GM12878 (cell line): ENCODE results near the gene NRP2. TPM values are rescaled to one million over a fixed set of nuclear protein-coding genes. Genes with fewer than 3 reads are reported as not detected.

Source experiments
- ATAC-seq: fragments of 200-7000 bp; cut with Tn5 transposase; 3 replicates; pipeline ENCODE4 v1.9.1; 2020; ENCODE audit warnings: mild to moderate bottlenecking, moderate library complexity
- BruUV-seq: library from RNA; stranded (reverse); fragments of 400-500 nt; replicated peaks from 2 replicates; lab custom pipeline; 2021; lab: Mats Ljungman, UMichigan
- CTCF ChIA-PET: fragments of 300-600 bp; sonication (Branson Sonifier 250); formaldehyde crosslinking; extraction: SDS; loops from one replicate; lab custom pipeline; 2021; ENCODE audit warnings: inconsistent platforms; lab: Yijun Ruan, JAX
- POLR2A ChIA-PET: fragments of 350-600 bp; formaldehyde crosslinking; extraction: SDS; loops from one replicate; lab custom pipeline; 2021; ENCODE audit warnings: inconsistent platforms; lab: Charles Lee
- RAD21 ChIA-PET: fragments of 300-600 bp; sonication (Branson Sonifier 250); formaldehyde crosslinking; loops from one replicate; lab custom pipeline; 2023; ENCODE audit warnings: antibody characterized with exemption; ENCODE audit not compliant: unreplicated experiment; lab: Charles Lee
- SMC1A ChIA-PET: fragments of 300-600 bp; sonication (Branson Sonifier 250); formaldehyde crosslinking; loops from one replicate; lab custom pipeline; 2023; ENCODE audit not compliant: unreplicated experiment, uncharacterized antibody; lab: Charles Lee
- DNase-seq: peaks from one replicate; pipeline ENCODE4 v3.0.0-alpha.2; 2011; ENCODE audit warnings: low read depth, low spot score
- FAIRE-seq: peaks from 3 replicates; lab custom pipeline; 2011; peaks lifted over from hg19 to GRCh38; lab: Jason Lieb, UNC
- H2AFZ ChIP-seq: 2 replicates; pipeline ENCODE4 v1.6.0; 2011; ENCODE audit warnings: low read depth, low read length, control low read depth; ENCODE audit not compliant: control insufficient read depth
- H3K27ac ChIP-seq: 2 replicates; pipeline ENCODE4 v1.5.1; 2011; ENCODE audit warnings: control low read depth; ENCODE audit not compliant: control insufficient read depth, insufficient read depth
- H3K27me3 ChIP-seq, 2 experiments: replicated peaks in 1 of 2; 2 replicates each; pipeline versions ENCODE4 v1.6.0 to v1.6.1; 2011; ENCODE audit warnings: low read length in 1 of 2; ENCODE audit not compliant: control insufficient read depth in 2 of 2, insufficient read depth in 2 of 2
- H3K36me3 ChIP-seq, 2 experiments: 2 replicates each; pipeline ENCODE4 v1.5.1; 2011; ENCODE audit warnings: low read length in 1 of 2; ENCODE audit not compliant: control insufficient read depth in 2 of 2, insufficient read depth in 2 of 2
- H3K4me1 ChIP-seq: 2 replicates; pipeline ENCODE4 v1.6.1; 2011; ENCODE audit warnings: mild to moderate bottlenecking, low read length, moderate library complexity, mixed read lengths; ENCODE audit not compliant: control insufficient read depth, insufficient read depth
- H3K4me2 ChIP-seq: 2 replicates; pipeline ENCODE4 v1.6.0; 2011; ENCODE audit warnings: control low read depth; ENCODE audit not compliant: control insufficient read depth, insufficient read depth
- H3K4me3 ChIP-seq: fragments of 200-600 bp; sonication (generic); 2 replicates; pipeline ENCODE4 v1.5.1; 2016
- H3K79me2 ChIP-seq: 2 replicates; pipeline ENCODE4 v1.6.0; 2011; ENCODE audit warnings: low read length; ENCODE audit not compliant: control insufficient read depth, insufficient read depth
- H3K9ac ChIP-seq: 2 replicates; pipeline ENCODE4 v1.8.0; 2011; ENCODE audit warnings: low read length, control low read depth, mixed read lengths; ENCODE audit not compliant: control insufficient read depth, insufficient read depth
- H3K9me3 ChIP-seq: replicated peaks from 3 replicates; pipeline ENCODE4 v1.5.1; 2011; ENCODE audit warnings: mild to moderate bottlenecking, low read length; ENCODE audit not compliant: control insufficient read depth, insufficient read depth
- H4K20me1 ChIP-seq: 2 replicates; pipeline ENCODE4 v1.6.0; 2011; ENCODE audit not compliant: control insufficient read depth, insufficient read depth
- DPF2 ChIP-seq: fragments of 450-650 bp; IDR thresholded peaks from 2 replicates; pipeline ENCODE4 v1.6.1; 2017; ENCODE audit warnings: mild to moderate bottlenecking
- HCFC1 ChIP-seq: fragments of 150-350 bp; IDR thresholded peaks from 2 replicates; pipeline ENCODE4 v1.6.1; 2014; ENCODE audit warnings: low read length
- HDGF ChIP-seq: fragments of 450-650 bp; IDR thresholded peaks from 2 replicates; pipeline ENCODE4 v1.6.1; 2016; ENCODE audit warnings: antibody characterized with exemption
- JUND ChIP-seq: IDR thresholded peaks from 2 replicates; pipeline ENCODE4 v1.6.1; 2012; ENCODE audit warnings: low read depth, mild to moderate bottlenecking, low read length, improper control_type of control experiment, moderate library complexity
- LARP7 ChIP-seq: fragments of 450-650 bp; IDR thresholded peaks from 2 replicates; pipeline ENCODE4 v1.6.1; 2017; ENCODE audit warnings: mild to moderate bottlenecking
- MEF2A ChIP-seq: IDR thresholded peaks from 2 replicates; pipeline ENCODE4 v1.6.1; 2011; ENCODE audit warnings: low read depth, mild to moderate bottlenecking, low read length, moderate library complexity; ENCODE audit not compliant: insufficient read depth
- NFIC ChIP-seq: IDR thresholded peaks from 2 replicates; pipeline ENCODE4 v1.6.1; 2012; ENCODE audit warnings: low read depth, mild to moderate bottlenecking, inconsistent platforms, low read length, moderate library complexity
- NRF1 ChIP-seq: conservative IDR thresholded peaks from 2 replicates; pipeline ENCODE4 v1.6.1; 2011; ENCODE audit warnings: mild to moderate bottlenecking, low read depth, low read length, improper control_type of control experiment
- POLR2A ChIP-seq: IDR thresholded peaks from 2 replicates; pipeline ENCODE4 v1.6.1; 2011; ENCODE audit warnings: low read depth, mild to moderate bottlenecking, low read length
- REST ChIP-seq: IDR thresholded peaks from 2 replicates; pipeline ENCODE4 v1.6.1; 2012; ENCODE audit warnings: mild to moderate bottlenecking, low read depth, low read length
- RUNX3 ChIP-seq: IDR thresholded peaks from 2 replicates; pipeline ENCODE4 v1.6.1; 2012; ENCODE audit warnings: low read length, inconsistent platforms
- TARDBP ChIP-seq: IDR thresholded peaks from 2 replicates; pipeline ENCODE4 v1.6.1; 2016; ENCODE audit warnings: borderline replicate concordance
- TBL1XR1 ChIP-seq: IDR thresholded peaks from 2 replicates; pipeline ENCODE4 v1.6.1; 2012; ENCODE audit warnings: low read depth, low read length, improper control_type of control experiment
- TCF12 ChIP-seq: IDR thresholded peaks from 2 replicates; pipeline ENCODE4 v1.6.1; 2011; ENCODE audit warnings: low read depth, mild to moderate bottlenecking, low read length
- WGBS: methylation state at CpG from one replicate; pipeline ENCODE4 v1.1.6; 2016; ENCODE audit warnings: low lambda C conversion rate; ENCODE audit not compliant: insufficient replicate concordance, insufficient coverage; ENCODE audit errors: missing lambda C conversion rate; 5-methylcytosine and 5-hydroxymethylcytosine counted together
- in situ Hi-C: fragments of 300-500 bp; cut with MboI; formaldehyde crosslinking; loops from 9 replicates; pipeline ENCODE4 v1.14.3; 2018; ENCODE audit warnings: mixed read lengths
- intact Hi-C: fragments of 100-400 bp; cut with micrococcal nuclease; formaldehyde crosslinking; loops from one replicate; pipeline ENCODE4 v1.14.2; 2022; ENCODE audit not compliant: unreplicated experiment
- polyA plus RNA-seq, 11 experiments: library from polyadenylated mRNA; depleted of rRNA in 4 of 11; unstranded in 6 of 11; stranded (reverse) in 5 of 11; fragments of >200 nt; fragmentation: Nextera tagmentation in 4 of 11; fragmentation: Illumina TruSeq in 1 of 11; extraction: Ambion mirVana in 4 of 11; extraction: Trizol in 1 of 11; gene quantifications; 1 replicate in 1 of 11; 2 replicates in 10 of 11; pipeline versions ENCODE4 v1.2.1 to v1.2.3, GENCODE V29; 2011 to 2016; ENCODE audit warnings: inconsistent platforms in 2 of 11, missing spikeins in 2 of 11, low read depth in 1 of 11
- total RNA-seq, 4 experiments: library from RNA; depleted of rRNA in 3 of 4; stranded (reverse); fragments of >200 nt in 3 of 4; fragmentation: Illumina TruSeq in 1 of 4; extraction: Trizol in 1 of 4; gene quantifications; 2 replicates each; pipeline versions ENCODE4 v1.2.1 to v1.2.3, GENCODE V29; 2013 to 2021
- TF ChIP-seq, protein P1 (sequence below): fragments of 150-350 bp; IDR thresholded peaks from 2 replicates; pipeline ENCODE4 v1.6.1; 2016; ENCODE audit warnings: low read depth, low read length
- TF ChIP-seq, protein P2 (sequence below): fragments of 450-650 bp; IDR thresholded peaks from 2 replicates; pipeline ENCODE4 v1.6.1; 2016; ENCODE audit warnings: mild to moderate bottlenecking
- TF ChIP-seq, protein P3 (sequence below): fragments of 150-350 bp; IDR thresholded peaks from 2 replicates; pipeline ENCODE4 v1.6.1; 2014; ENCODE audit warnings: mild to moderate bottlenecking, low read depth, low read length

Gene NRP2
- total and polyA plus RNA-seq, 10 of the 15 experiments (the other 5 are each of a cell fraction or from before 2014, with no cell fraction given), result 0.06 to 1.2 (median 0.46) TPM

- ATAC-seq (no peak), FAIRE-seq (no peak), DNase-seq (no peak)
- no peak overlapping the region for H3K4me3 ChIP-seq
- no peaks in the 10 kb centered on the region for H3K79me2 ChIP-seq
- ChIA-PET RAD21 (no interaction called here), POLR2A (interaction anchor here (1.4 kb wide), 1 partner anchor 36 kb away, joined by 3 read pairs; no protein-coding TSS in a partner anchor), CTCF (no interaction called here), SMC1A (interaction anchor here (1.4 kb wide), 1 partner anchor 33 kb away, joined by 4 read pairs; no protein-coding TSS in a partner anchor)
- no peak overlapping the region for H3K27ac ChIP-seq
- H3K9ac ChIP-seq, result no peak overlapping the region
- H2AFZ ChIP-seq, result no peak overlapping the region
- no TSS peak for BruUV-seq
- intact Hi-C loops (no loop called here), in situ Hi-C loops (no loop called here)
- no peaks in the 10 kb centered on the region for H3K9me3 ChIP-seq
- 0% methylated on average over 1 of the region's 1 CpG for WGBS
- H3K4me2 ChIP-seq, result no peak overlapping the region
- H3K36me3 ChIP-seq, result no peaks in the 10 kb centered on the region
- H3K27me3 ChIP-seq, result no peaks in the 10 kb centered on the region
- H3K4me1 ChIP-seq, result no peaks in the 10 kb centered on the region
- no peaks in the 10 kb centered on the region for H4K20me1 ChIP-seq
- TF ChIP-seq RUNX3 (no peak), MEF2A (no peak), TARDBP (no peak), REST (no peak), HCFC1 (no peak), DPF2 (no peak), LARP7 (no peak), JUND (no peak), NFIC (no peak), TCF12 (no peak), NRF1 (no peak), HDGF (no peak), POLR2A (no peak), TBL1XR1 (no peak)
- TF ChIP-seq, protein P1, sequence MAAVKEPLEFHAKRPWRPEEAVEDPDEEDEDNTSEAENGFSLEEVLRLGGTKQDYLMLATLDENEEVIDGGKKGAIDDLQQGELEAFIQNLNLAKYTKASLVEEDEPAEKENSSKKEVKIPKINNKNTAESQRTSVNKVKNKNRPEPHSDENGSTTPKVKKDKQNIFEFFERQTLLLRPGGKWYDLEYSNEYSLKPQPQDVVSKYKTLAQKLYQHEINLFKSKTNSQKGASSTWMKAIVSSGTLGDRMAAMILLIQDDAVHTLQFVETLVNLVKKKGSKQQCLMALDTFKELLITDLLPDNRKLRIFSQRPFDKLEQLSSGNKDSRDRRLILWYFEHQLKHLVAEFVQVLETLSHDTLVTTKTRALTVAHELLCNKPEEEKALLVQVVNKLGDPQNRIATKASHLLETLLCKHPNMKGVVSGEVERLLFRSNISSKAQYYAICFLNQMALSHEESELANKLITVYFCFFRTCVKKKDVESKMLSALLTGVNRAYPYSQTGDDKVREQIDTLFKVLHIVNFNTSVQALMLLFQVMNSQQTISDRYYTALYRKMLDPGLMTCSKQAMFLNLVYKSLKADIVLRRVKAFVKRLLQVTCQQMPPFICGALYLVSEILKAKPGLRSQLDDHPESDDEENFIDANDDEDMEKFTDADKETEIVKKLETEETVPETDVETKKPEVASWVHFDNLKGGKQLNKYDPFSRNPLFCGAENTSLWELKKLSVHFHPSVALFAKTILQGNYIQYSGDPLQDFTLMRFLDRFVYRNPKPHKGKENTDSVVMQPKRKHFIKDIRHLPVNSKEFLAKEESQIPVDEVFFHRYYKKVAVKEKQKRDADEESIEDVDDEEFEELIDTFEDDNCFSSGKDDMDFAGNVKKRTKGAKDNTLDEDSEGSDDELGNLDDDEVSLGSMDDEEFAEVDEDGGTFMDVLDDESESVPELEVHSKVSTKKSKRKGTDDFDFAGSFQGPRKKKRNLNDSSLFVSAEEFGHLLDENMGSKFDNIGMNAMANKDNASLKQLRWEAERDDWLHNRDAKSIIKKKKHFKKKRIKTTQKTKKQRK, result no peak
- TF ChIP-seq, protein P2, sequence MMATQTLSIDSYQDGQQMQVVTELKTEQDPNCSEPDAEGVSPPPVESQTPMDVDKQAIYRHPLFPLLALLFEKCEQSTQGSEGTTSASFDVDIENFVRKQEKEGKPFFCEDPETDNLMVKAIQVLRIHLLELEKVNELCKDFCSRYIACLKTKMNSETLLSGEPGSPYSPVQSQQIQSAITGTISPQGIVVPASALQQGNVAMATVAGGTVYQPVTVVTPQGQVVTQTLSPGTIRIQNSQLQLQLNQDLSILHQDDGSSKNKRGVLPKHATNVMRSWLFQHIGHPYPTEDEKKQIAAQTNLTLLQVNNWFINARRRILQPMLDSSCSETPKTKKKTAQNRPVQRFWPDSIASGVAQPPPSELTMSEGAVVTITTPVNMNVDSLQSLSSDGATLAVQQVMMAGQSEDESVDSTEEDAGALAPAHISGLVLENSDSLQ, result no peak
- TF ChIP-seq, protein P3, sequence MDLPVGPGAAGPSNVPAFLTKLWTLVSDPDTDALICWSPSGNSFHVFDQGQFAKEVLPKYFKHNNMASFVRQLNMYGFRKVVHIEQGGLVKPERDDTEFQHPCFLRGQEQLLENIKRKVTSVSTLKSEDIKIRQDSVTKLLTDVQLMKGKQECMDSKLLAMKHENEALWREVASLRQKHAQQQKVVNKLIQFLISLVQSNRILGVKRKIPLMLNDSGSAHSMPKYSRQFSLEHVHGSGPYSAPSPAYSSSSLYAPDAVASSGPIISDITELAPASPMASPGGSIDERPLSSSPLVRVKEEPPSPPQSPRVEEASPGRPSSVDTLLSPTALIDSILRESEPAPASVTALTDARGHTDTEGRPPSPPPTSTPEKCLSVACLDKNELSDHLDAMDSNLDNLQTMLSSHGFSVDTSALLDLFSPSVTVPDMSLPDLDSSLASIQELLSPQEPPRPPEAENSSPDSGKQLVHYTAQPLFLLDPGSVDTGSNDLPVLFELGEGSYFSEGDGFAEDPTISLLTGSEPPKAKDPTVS, result no peak
Measured at GRCh38 chr2:205739620-205740019, 57.3 kb downstream of the NRP2 start.
